Ectodermal cell (in vitro differentiated cells): ENCODE measurements around the gene LEMD2.

Source experiments
- H3K27ac ChIP-seq: 2 replicates; pipeline ENCODE4 v1.7.0; 2013; ENCODE audit warnings: mild to moderate bottlenecking, low read depth, low read length; ENCODE audit not compliant: insufficient read depth, poor library complexity, severe bottlenecking
- H3K27me3 ChIP-seq: 2 replicates; pipeline ENCODE4 v1.7.0; 2013; ENCODE audit warnings: mild to moderate bottlenecking, low read length; ENCODE audit not compliant: insufficient read depth, control insufficient read depth, poor library complexity, severe bottlenecking
- H3K36me3 ChIP-seq: one replicate; pipeline ENCODE4 v1.7.0; 2013; ENCODE audit warnings: low read length; ENCODE audit not compliant: control insufficient read depth, insufficient read depth
- H3K4me1 ChIP-seq: one replicate; pipeline ENCODE4 v1.7.0; 2013; ENCODE audit warnings: low read length; ENCODE audit not compliant: control insufficient read depth, insufficient read depth
- H3K4me3 ChIP-seq: 2 replicates; pipeline ENCODE4 v1.7.0; 2013; ENCODE audit warnings: low read depth, low read length, control low read depth; ENCODE audit not compliant: insufficient read depth
- H3K9me3 ChIP-seq: 2 replicates; pipeline ENCODE4 v1.7.0; 2013; ENCODE audit warnings: mild to moderate bottlenecking, low read length, moderate library complexity; ENCODE audit not compliant: control insufficient read depth
- WGBS, 2 experiments: methylation state at CpG; one replicate each; pipeline ENCODE4 v1.1.7; 2013; ENCODE audit warnings: missing lambda C conversion rate in 2 of 2; 5-methylcytosine and 5-hydroxymethylcytosine counted together

The LEMD2 gene

GRCh38 chr6:33819021-33819420, 30.1 kb upstream of the LEMD2 start:
- no peak overlapping the region for H3K27ac ChIP-seq
- 82 to 91% methylated on average over 4 of the region's 4 CpGs for WGBS, 2 experiments
- H3K4me1 ChIP-seq = peaks cover 3% of the 10 kb centered on the region
- no peaks in the 10 kb centered on the region for H3K36me3 ChIP-seq
- H3K27me3 ChIP-seq = no peaks in the 10 kb centered on the region
- H3K9me3 ChIP-seq = no peaks in the 10 kb centered on the region
- no peak overlapping the region for H3K4me3 ChIP-seq

- no peaks in the 10 kb centered on the region for H3K9me3 ChIP-seq
- no peaks in the 10 kb centered on the region for H3K36me3 ChIP-seq
- WGBS, 2 experiments = 84 to 87% methylated on average over 3 of the region's 3 CpGs
- H3K27me3 ChIP-seq = no peaks in the 10 kb centered on the region
- no peak overlapping the region for H3K4me3 ChIP-seq
- peaks cover 6% of the 10 kb centered on the region for H3K4me1 ChIP-seq
- H3K27ac ChIP-seq = no peak overlapping the region
Measured at GRCh38 chr6:33818293-33818692, 29.4 kb upstream of the LEMD2 start.

- no peaks in the 10 kb centered on the region for H3K9me3 ChIP-seq
- no peak overlapping the region for H3K27ac ChIP-seq
- no peaks in the 10 kb centered on the region for H3K27me3 ChIP-seq
- H3K36me3 ChIP-seq = no peaks in the 10 kb centered on the region
- H3K4me3 ChIP-seq = no peak overlapping the region
- peaks cover 8% of the 10 kb centered on the region for H3K4me1 ChIP-seq
- 85 to 94% methylated on average over 5 of the region's 5 CpGs for WGBS, 2 experiments
Measured at GRCh38 chr6:33817489-33817888, 28.6 kb upstream of the LEMD2 start.

- Histone ChIP-seq H3K36me3 (no peaks in the 10 kb centered on the region), H3K27me3 (no peaks in the 10 kb centered on the region), H3K9me3 (no peaks in the 10 kb centered on the region), H3K27ac (no peak overlapping the region), H3K4me3 (no peak overlapping the region), H3K4me1 (peaks cover 14% of the 10 kb centered on the region)
- 92% methylated on average over 8 of the region's 8 CpGs for WGBS, 2 experiments
Measured at GRCh38 chr6:33816911-33817310, 28.0 kb upstream of the LEMD2 start.

GRCh38 chr6:33815854-33816253, 26.9 kb upstream of the LEMD2 start:
- peaks cover 18% of the 10 kb centered on the region for H3K4me1 ChIP-seq
- WGBS, 2 experiments = 71 to 80% methylated on average over 1 of the region's 1 CpG

GRCh38 chr6:33813990-33814985, 25.4 kb upstream of the LEMD2 start:
- 73 to 77% methylated on average over 18 to 19 of the region's 19 CpGs for WGBS, 2 experiments
- Histone ChIP-seq H3K36me3 (no peaks in the 10 kb centered on the region), H3K27me3 (no peaks in the 10 kb centered on the region), H3K27ac (no peak overlapping the region), H3K4me3 (no peak overlapping the region), H3K4me1 (peaks cover 26% of the 10 kb centered on the region), H3K9me3 (no peaks in the 10 kb centered on the region)

More at GRCh38 chr6:33815854-33816253, 26.9 kb upstream of the LEMD2 start:
- no peak overlapping the region for H3K4me3 ChIP-seq
- H3K27me3 ChIP-seq = no peaks in the 10 kb centered on the region
- H3K27ac ChIP-seq = no peak overlapping the region
- H3K36me3 ChIP-seq = no peaks in the 10 kb centered on the region
- H3K9me3 ChIP-seq = no peaks in the 10 kb centered on the region

- Histone ChIP-seq H3K4me1 (peaks cover 29% of the 10 kb centered on the region), H3K36me3 (no peaks in the 10 kb centered on the region), H3K4me3 (no peak overlapping the region), H3K9me3 (no peaks in the 10 kb centered on the region), H3K27ac (no peak overlapping the region), H3K27me3 (no peaks in the 10 kb centered on the region)
- 76 to 79% methylated on average over 16 of the region's 16 CpGs for WGBS, 2 experiments
Measured at GRCh38 chr6:33813246-33813904, 24.4 kb upstream of the LEMD2 start.

GRCh38 chr6:33812669-33813068, 23.7 kb upstream of the LEMD2 start:
- no peaks in the 10 kb centered on the region for H3K27me3 ChIP-seq
- no peaks in the 10 kb centered on the region for H3K36me3 ChIP-seq
- 5 to 8% methylated on average over 11 of the region's 11 CpGs for WGBS, 2 experiments
- H3K4me3 ChIP-seq = no peak overlapping the region
- no peak overlapping the region for H3K27ac ChIP-seq
- peaks cover 29% of the 10 kb centered on the region for H3K4me1 ChIP-seq
- H3K9me3 ChIP-seq = no peaks in the 10 kb centered on the region

- H3K27ac ChIP-seq = no peak overlapping the region
- 64 to 68% methylated on average over 2 of the region's 2 CpGs for WGBS, 2 experiments
- H3K27me3 ChIP-seq = no peaks in the 10 kb centered on the region
- no peaks in the 10 kb centered on the region for H3K36me3 ChIP-seq
- H3K4me1 ChIP-seq = peaks cover 29% of the 10 kb centered on the region
- H3K4me3 ChIP-seq = no peak overlapping the region
- no peaks in the 10 kb centered on the region for H3K9me3 ChIP-seq
Measured at GRCh38 chr6:33809594-33809993, 20.7 kb upstream of the LEMD2 start.

GRCh38 chr6:33808641-33809180, 19.8 kb upstream of the LEMD2 start:
- H3K27me3 ChIP-seq = no peaks in the 10 kb centered on the region

More at GRCh38 chr6:33808641-33809180, 19.8 kb upstream of the LEMD2 start:
- Histone ChIP-seq H3K36me3 (no peaks in the 10 kb centered on the region), H3K4me3 (no peak overlapping the region), H3K27ac (no peak overlapping the region), H3K9me3 (no peaks in the 10 kb centered on the region), H3K4me1 (peaks cover 29% of the 10 kb centered on the region)
- 78% methylated on average over 7 to 8 of the region's 8 CpGs for WGBS, 2 experiments
